Gastroesophageal sphincter (tissue), 3 donors: ENCODE data around the gene MOB1B.

Source experiments
- CTCF ChIP-seq, 4 experiments: fragments of 200-600 bp in 2 of 4; fragments of 450-650 bp in 2 of 4; sonication (generic) in 1 of 4; IDR thresholded peaks; one replicate each; pipeline ENCODE4 v1.5.1; 2017 to 2019; ENCODE audit warnings: antibody characterized with exemption in 4 of 4, mild to moderate bottlenecking in 2 of 4, moderate library complexity in 2 of 4
- EP300 ChIP-seq: sonication (generic); formaldehyde crosslinking; IDR thresholded peaks from one replicate; pipeline ENCODE4 v1.6.1; 2017; ENCODE audit warnings: antibody characterized with exemption, mild to moderate bottlenecking
- POLR2A ChIP-seq, 2 donors: fragments of 450-650 bp; IDR thresholded peaks; one replicate each; pipeline ENCODE4 v1.6.1; 2017; ENCODE audit warnings: antibody characterized with exemption in 2 of 2, mild to moderate bottlenecking in 2 of 2, moderate library complexity in 1 of 2
- POLR2AphosphoS5 ChIP-seq: sonication (generic); formaldehyde crosslinking; IDR thresholded peaks from one replicate; pipeline ENCODE4 v1.6.1; 2017; ENCODE audit warnings: antibody characterized with exemption

GRCh38 chr4:71026086-71026485 is 123.9 kb downstream of the MOB1B start:
- TF ChIP-seq CTCF (IDR thresholded peaks at IDR 0.05) (no peak), POLR2AphosphoS5 (no peak), EP300 (no peak), POLR2A (IDR thresholded peaks at IDR 0.05) (no peak)
